ENCODE data around the gene SP100.

The SP100 gene

DNA sequence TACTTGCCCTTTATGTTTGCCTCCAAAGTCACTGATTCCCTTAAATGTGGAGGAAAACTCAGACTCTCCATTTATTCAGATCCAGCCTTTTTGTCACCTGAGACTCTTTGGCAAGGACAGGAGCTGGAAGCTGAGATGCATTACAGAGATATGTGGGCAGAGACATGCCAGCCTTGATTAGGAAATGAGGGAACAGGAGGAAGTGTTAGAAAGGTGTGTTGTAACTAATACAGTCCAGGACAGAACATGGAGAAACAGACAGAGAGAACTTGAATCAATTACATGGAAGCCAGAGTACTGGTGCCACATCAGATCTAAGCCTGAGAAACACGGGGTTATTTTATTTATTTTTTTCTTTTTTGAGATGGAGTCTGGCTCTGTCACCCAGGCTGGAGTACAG is 79.0 kb downstream of the SP100 start:
- FAIRE-seq = no peak
- DNase-seq (ENCODE audit: insufficient read length, low spot score) = no peak
- TF ChIP-seq, protein P1, sequence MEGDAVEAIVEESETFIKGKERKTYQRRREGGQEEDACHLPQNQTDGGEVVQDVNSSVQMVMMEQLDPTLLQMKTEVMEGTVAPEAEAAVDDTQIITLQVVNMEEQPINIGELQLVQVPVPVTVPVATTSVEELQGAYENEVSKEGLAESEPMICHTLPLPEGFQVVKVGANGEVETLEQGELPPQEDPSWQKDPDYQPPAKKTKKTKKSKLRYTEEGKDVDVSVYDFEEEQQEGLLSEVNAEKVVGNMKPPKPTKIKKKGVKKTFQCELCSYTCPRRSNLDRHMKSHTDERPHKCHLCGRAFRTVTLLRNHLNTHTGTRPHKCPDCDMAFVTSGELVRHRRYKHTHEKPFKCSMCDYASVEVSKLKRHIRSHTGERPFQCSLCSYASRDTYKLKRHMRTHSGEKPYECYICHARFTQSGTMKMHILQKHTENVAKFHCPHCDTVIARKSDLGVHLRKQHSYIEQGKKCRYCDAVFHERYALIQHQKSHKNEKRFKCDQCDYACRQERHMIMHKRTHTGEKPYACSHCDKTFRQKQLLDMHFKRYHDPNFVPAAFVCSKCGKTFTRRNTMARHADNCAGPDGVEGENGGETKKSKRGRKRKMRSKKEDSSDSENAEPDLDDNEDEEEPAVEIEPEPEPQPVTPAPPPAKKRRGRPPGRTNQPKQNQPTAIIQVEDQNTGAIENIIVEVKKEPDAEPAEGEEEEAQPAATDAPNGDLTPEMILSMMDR (IDR thresholded peaks at IDR 0.05; ENCODE audit: insufficient read depth, missing control alignments) = no peak

DNA sequence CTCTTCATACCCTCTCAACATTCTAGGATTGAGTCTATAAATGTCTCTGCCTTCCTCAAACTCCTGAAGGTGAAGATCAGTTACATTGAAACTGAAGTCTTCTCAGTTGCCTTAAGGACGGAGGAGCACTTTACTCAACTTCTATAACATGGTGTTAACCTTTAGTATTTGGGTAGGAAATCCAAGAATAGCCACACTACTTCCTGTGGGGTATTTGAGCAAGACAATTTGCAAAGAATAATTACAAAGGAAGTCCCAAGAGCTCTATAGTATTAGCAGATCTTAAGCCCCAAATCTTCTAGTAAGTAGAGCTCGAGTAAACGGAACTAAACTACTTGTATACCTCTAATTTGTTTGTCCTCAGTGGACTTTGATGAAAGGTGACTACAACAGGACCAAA is 80.9 kb downstream of the SP100 start:
- DNase-seq (ENCODE audit: insufficient read length, low spot score) = no peak
- FAIRE-seq = no peak

DNA sequence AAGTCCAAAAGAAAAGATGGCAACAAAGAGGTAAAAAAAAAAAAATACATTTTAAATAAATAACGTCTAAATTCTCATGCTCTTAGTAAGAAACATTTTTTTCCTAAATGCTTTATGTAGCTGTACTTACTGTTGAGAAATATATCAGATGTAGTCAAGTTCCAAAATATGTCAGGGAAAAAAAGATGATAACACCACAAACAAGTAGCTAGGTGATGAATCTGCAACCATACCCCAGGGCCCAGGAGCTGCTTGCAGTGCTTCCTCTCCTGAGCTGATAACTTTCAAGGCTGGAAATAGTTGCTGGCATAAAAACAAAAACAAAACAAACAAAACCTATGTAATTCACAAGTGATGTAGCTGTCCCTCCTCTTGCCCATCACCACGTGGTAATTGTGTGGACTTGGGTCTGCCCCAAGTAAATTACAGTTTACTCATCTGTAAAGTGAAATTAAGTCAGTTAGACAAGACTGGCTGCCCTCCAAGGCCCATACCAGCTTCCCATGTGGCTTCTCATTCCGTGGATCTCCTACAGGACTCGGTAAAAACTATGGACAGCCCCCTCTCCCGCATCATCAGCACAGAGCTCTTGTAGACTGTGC is 82.6 kb downstream of the SP100 start:
- DNase-seq (ENCODE audit: insufficient read length, low spot score) (no peak), FAIRE-seq (no peak)
- TF ChIP-seq, protein P1 (IDR thresholded peaks at IDR 0.05; ENCODE audit: insufficient read depth, missing control alignments) = no peak

More for the DNA sequence above, 80.9 kb downstream of the SP100 start:
- TF ChIP-seq, protein P1 (IDR thresholded peaks at IDR 0.05; ENCODE audit: insufficient read depth, missing control alignments) = no peak

DNA sequence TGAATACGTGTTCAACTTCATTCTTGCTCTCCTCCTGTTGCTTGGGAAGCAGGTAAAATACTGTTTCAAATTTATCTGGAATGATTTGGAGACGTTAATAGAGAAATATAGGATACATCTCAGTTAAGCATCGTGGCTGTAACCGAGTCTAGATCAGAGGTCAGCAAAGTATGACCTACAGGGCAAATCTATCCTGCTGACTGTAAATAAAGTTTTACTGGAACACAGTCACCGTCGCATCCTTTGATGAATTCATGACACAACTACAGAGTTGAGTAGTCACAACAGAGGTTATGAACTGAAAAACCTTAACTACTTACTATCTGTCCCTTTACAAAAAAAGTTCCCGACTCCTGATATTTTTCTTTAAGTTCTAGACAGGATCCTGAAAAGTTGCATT is 86.6 kb downstream of the SP100 start:
- no peak for FAIRE-seq
- TF ChIP-seq, protein P1 (IDR thresholded peaks at IDR 0.05; ENCODE audit: insufficient read depth, missing control alignments) = no peak
- no peak for DNase-seq (ENCODE audit: insufficient read length, low spot score)

- FAIRE-seq (no peak), DNase-seq (ENCODE audit: insufficient read length, low spot score) (no peak)
- TF ChIP-seq, protein P1 (IDR thresholded peaks at IDR 0.05; ENCODE audit: insufficient read depth, missing control alignments) = no peak
Measured at GRCh38 chr2:230503798-230504197, 87.8 kb downstream of the SP100 start.

- TF ChIP-seq, protein P1 (IDR thresholded peaks at IDR 0.05; ENCODE audit: insufficient read depth, missing control alignments) = no peak
- FAIRE-seq = no peak
- no peak for DNase-seq (ENCODE audit: insufficient read length, low spot score)
Measured at GRCh38 chr2:230505162-230505561, 89.2 kb downstream of the SP100 start.

GRCh38 chr2:230512955-230513748 is 97.2 kb downstream of the SP100 start:
- TF ChIP-seq, protein P1 (IDR thresholded peaks at IDR 0.05; ENCODE audit: insufficient read depth, missing control alignments) = no peak
- FAIRE-seq (no peak), DNase-seq (ENCODE audit: insufficient read length, low spot score) (no peak)
